DOHH2 (cell line): Measurements from ENCODE around the gene KRTCAP2.

Experiments
- EZH2phosphoT487 ChIP-seq: fragments of 200-600 bp; sonication (generic); IDR thresholded peaks from 2 replicates; pipeline ENCODE4 v1.6.1; 2017; ENCODE audit warnings: borderline replicate concordance, mild to moderate bottlenecking, antibody characterized with exemption, low read length, moderate library complexity, mixed read lengths
- TF ChIP-seq, protein P1 (sequence below): fragments of 200-600 bp; sonication (generic); IDR thresholded peaks from one replicate; pipeline ENCODE4 v1.5.1; 2014; ENCODE audit warnings: antibody characterized with exemption, mild to moderate bottlenecking, low read depth, low read length; ENCODE audit not compliant: poor library complexity, severe bottlenecking

GRCh38 chr1:155186794-155187455 lies 13.8 kb upstream of the KRTCAP2 start:
- TF ChIP-seq EZH2phosphoT487, result no peak
- TF ChIP-seq, protein P1, sequence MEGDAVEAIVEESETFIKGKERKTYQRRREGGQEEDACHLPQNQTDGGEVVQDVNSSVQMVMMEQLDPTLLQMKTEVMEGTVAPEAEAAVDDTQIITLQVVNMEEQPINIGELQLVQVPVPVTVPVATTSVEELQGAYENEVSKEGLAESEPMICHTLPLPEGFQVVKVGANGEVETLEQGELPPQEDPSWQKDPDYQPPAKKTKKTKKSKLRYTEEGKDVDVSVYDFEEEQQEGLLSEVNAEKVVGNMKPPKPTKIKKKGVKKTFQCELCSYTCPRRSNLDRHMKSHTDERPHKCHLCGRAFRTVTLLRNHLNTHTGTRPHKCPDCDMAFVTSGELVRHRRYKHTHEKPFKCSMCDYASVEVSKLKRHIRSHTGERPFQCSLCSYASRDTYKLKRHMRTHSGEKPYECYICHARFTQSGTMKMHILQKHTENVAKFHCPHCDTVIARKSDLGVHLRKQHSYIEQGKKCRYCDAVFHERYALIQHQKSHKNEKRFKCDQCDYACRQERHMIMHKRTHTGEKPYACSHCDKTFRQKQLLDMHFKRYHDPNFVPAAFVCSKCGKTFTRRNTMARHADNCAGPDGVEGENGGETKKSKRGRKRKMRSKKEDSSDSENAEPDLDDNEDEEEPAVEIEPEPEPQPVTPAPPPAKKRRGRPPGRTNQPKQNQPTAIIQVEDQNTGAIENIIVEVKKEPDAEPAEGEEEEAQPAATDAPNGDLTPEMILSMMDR, result no peak
